Measurements from ENCODE around the gene SERPINI1.

- TF ChIP-seq, protein P1, sequence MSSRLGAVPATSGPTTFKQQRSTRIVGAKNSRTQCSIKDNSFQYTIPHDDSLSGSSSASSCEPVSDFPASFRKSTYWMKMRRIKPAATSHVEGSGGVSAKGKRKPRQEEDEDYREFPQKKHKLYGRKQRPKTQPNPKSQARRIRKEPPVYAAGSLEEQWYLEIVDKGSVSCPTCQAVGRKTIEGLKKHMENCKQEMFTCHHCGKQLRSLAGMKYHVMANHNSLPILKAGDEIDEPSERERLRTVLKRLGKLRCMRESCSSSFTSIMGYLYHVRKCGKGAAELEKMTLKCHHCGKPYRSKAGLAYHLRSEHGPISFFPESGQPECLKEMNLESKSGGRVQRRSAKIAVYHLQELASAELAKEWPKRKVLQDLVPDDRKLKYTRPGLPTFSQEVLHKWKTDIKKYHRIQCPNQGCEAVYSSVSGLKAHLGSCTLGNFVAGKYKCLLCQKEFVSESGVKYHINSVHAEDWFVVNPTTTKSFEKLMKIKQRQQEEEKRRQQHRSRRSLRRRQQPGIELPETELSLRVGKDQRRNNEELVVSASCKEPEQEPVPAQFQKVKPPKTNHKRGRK (CRISPR knock-in tag; IDR thresholded peaks at IDR 0.05; ENCODE audit: borderline replicate concordance): no peak
- no peak for TF ChIP-seq E2F5 (CRISPR knock-in tag; IDR thresholded peaks at IDR 0.05)
- TF ChIP-seq ETV6 (CRISPR knock-in tag; IDR thresholded peaks at IDR 0.05): no peak
- no peak for TF ChIP-seq MLX (CRISPR knock-in tag; IDR thresholded peaks at IDR 0.05)
- TF ChIP-seq E2F4 (CRISPR knock-in tag; IDR thresholded peaks at IDR 0.05; ENCODE audit: borderline replicate concordance, low read depth): no peak
- TF ChIP-seq CTCF (IDR thresholded peaks at IDR 0.05): no peak
- no peak for TF ChIP-seq STAT6 (CRISPR knock-in tag; conservative IDR thresholded peaks at IDR 0.05; ENCODE audit: low read depth)
- no peak for TF ChIP-seq NFE2L1 (CRISPR knock-in tag; IDR thresholded peaks at IDR 0.05)
- no peak for TF ChIP-seq TEAD1 (CRISPR knock-in tag; IDR thresholded peaks at IDR 0.05)
- no peak for TF ChIP-seq SP1 (CRISPR knock-in tag; conservative IDR thresholded peaks at IDR 0.05)
- TF ChIP-seq ATF3 (CRISPR knock-in tag; conservative IDR thresholded peaks at IDR 0.05): no peak
Observed at GRCh38 chr3:167777356-167777755, 41.8 kb downstream of the SERPINI1 start.
